HepG2 (cell line): ENCODE measurements around the gene NELFCD. TPM values are rescaled to one million over a fixed set of nuclear protein-coding genes. Genes with fewer than 3 reads are reported as not detected.

Experiments used
- EP300 ChIP-seq, 3 experiments: sonication (generic) in 1 of 3; formaldehyde crosslinking in 1 of 3; IDR thresholded peaks; 2 replicates each; pipeline versions ENCODE4 v1.5.1 to v1.6.1; 2011 to 2020; ENCODE audit warnings: low read depth in 2 of 3, low read length in 2 of 3, borderline replicate concordance in 1 of 3, improper control_type of control experiment in 1 of 3, mild to moderate bottlenecking in 1 of 3, missing genetic modification reagents in 1 of 3, moderate library complexity in 1 of 3
- JUND ChIP-seq: sonication (generic); formaldehyde crosslinking; IDR thresholded peaks from 2 replicates; pipeline ENCODE4 v1.8.0; 2022; ENCODE audit warnings: mild to moderate bottlenecking, missing genetic modification reagents
- KAT2B ChIP-seq: fragments of 150-350 bp; IDR thresholded peaks from 2 replicates; pipeline ENCODE4 v1.6.1; 2014; ENCODE audit warnings: low read depth, low read length, borderline replicate concordance
- NFIC ChIP-seq: IDR thresholded peaks from 2 replicates; pipeline ENCODE4 v1.6.1; 2012; ENCODE audit warnings: mild to moderate bottlenecking, low read length, inconsistent platforms
- PAWR ChIP-seq: sonication (generic); formaldehyde crosslinking; IDR thresholded peaks from 2 replicates; pipeline ENCODE4 v1.4.0; 2020; ENCODE audit warnings: missing genetic modification reagents, mild to moderate bottlenecking, borderline replicate concordance
- RFXAP ChIP-seq: sonication (generic); formaldehyde crosslinking; IDR thresholded peaks from 2 replicates; pipeline ENCODE4 v1.4.0; 2020; ENCODE audit warnings: missing genetic modification reagents, borderline replicate concordance
- SKI ChIP-seq: fragments of 450-650 bp; IDR thresholded peaks from one replicate; pipeline ENCODE4 v1.6.1; 2018; ENCODE audit warnings: mild to moderate bottlenecking; ENCODE audit not compliant: partially characterized antibody
- TBL1XR1 ChIP-seq: fragments of 150-350 bp; IDR thresholded peaks from 2 replicates; pipeline ENCODE4 v1.6.1; 2014; ENCODE audit warnings: borderline replicate concordance, low read length; ENCODE audit not compliant: partially characterized antibody
- ZFP36L2 ChIP-seq: sonication (generic); formaldehyde crosslinking; IDR thresholded peaks from 2 replicates; pipeline ENCODE4 v1.4.0; 2020; ENCODE audit warnings: missing genetic modification reagents
- ZKSCAN1 ChIP-seq: fragments of 150-350 bp; IDR thresholded peaks from 2 replicates; pipeline ENCODE4 v1.6.1; 2014; ENCODE audit warnings: low read length
- ZSCAN20 ChIP-seq: sonication (generic); formaldehyde crosslinking; IDR thresholded peaks from 2 replicates; pipeline ENCODE4 v1.4.0; 2020; ENCODE audit warnings: missing genetic modification reagents, mild to moderate bottlenecking, borderline replicate concordance
- polyA plus RNA-seq, 8 experiments: library from polyadenylated mRNA; depleted of rRNA in 3 of 8; stranded (reverse) in 7 of 8; unstranded in 1 of 8; fragments of >200 nt; fragmentation: Illumina TruSeq in 4 of 8; extraction: Trizol in 4 of 8; gene quantifications; 2 replicates each; pipeline versions ENCODE4 v1.2.1 to v1.2.3, GENCODE V29; 2011 to 2016; ENCODE audit warnings: low read depth in 4 of 8, missing spikeins in 1 of 8, mixed read lengths in 1 of 8; ENCODE audit not compliant: insufficient read depth in 1 of 8
- total RNA-seq, 5 experiments: library from RNA; depleted of rRNA; stranded (reverse); fragments of >200 nt; fragmentation: Illumina TruSeq; extraction: Trizol; gene quantifications; 2 replicates each; pipeline ENCODE4 v1.2.3, GENCODE V29; 2016; ENCODE audit warnings: low read depth in 1 of 5
- TF ChIP-seq, protein P1 (sequence below): sonication (generic); formaldehyde crosslinking; IDR thresholded peaks from 2 replicates; pipeline ENCODE4 v1.5.0; 2020; ENCODE audit warnings: missing genetic modification reagents, mild to moderate bottlenecking, borderline replicate concordance
- TF ChIP-seq, protein P2 (sequence below): sonication (generic); IDR thresholded peaks from 2 replicates; pipeline ENCODE4 v1.6.1; 2016; ENCODE audit warnings: low read depth, borderline replicate concordance
- TF ChIP-seq, protein P3 (sequence below): sonication (generic); formaldehyde crosslinking; IDR thresholded peaks from 2 replicates; pipeline ENCODE4 v1.5.0; 2020; ENCODE audit warnings: missing genetic modification reagents, mild to moderate bottlenecking, borderline replicate concordance
- TF ChIP-seq, protein P4 (sequence below): IDR thresholded peaks from 2 replicates; pipeline ENCODE4 v1.6.1; 2016; ENCODE audit warnings: low read depth, control low read depth
- TF ChIP-seq, protein P5 (sequence below): sonication (generic); formaldehyde crosslinking; IDR thresholded peaks from 2 replicates; pipeline ENCODE4 v1.5.0; 2020; ENCODE audit warnings: missing genetic modification reagents
- TF ChIP-seq, protein P6 (sequence below): sonication (generic); formaldehyde crosslinking; IDR thresholded peaks from 2 replicates; pipeline ENCODE4 v1.4.0; 2020; ENCODE audit warnings: missing genetic modification reagents

The NELFCD gene
- total and polyA plus RNA-seq, 2 of the 13 experiments (the other 11 are each of a cell fraction or from before 2014, with no cell fraction given) = 159 to 203 TPM

DNA sequence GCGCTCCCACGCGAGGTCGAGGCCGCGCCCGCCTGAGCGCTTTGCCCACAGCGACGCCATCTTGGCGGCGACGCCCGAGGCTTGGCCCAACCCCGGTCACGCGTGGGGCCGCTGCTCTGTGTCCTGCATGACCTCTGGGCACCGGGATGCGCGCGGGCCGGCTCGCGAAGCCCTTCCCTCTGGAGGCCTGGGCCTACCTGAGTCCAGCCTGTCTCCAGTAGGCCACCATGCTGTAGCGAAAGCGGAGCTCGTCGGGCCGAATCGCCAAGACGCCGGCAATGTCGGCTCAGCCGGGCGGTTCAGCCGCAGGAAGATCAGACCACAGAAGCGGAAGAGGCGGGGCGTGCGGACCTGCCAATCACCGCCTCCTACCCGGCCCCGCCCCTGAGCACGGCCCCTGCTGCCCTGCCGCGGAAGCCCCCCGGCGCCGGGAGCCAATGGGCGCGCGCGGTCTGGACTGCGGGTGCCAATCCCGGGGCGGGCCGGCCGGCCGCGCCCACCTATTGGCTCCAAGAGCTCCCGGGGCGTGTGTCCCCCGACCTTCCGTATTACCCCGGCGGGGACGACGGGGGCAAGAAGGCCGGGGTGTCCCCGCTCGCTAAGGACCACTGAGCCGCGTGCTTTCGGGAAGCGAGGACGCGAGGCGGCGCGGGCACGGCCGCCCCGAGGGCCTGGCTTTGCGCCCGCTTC lies 51.1 kb downstream of the NELFCD start, which contains the start of gene ATP5F1E (continued):
- TF ChIP-seq, protein P1, sequence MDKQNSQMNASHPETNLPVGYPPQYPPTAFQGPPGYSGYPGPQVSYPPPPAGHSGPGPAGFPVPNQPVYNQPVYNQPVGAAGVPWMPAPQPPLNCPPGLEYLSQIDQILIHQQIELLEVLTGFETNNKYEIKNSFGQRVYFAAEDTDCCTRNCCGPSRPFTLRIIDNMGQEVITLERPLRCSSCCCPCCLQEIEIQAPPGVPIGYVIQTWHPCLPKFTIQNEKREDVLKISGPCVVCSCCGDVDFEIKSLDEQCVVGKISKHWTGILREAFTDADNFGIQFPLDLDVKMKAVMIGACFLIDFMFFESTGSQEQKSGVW = peak; percentile 39; the same call in 1 of the 2 replicates
- TF ChIP-seq JUND (CRISPR knock-in tag) (peak; percentile 52), ZKSCAN1 (no peak), TBL1XR1 (peak; percentile 58), NFIC (no peak), RFXAP (CRISPR knock-in tag) (peak; percentile 97), EP300 (IDR thresholded peaks at IDR 0.05; ENCODE audit: low read depth in 2 of 2, low read length in 2 of 2) (0 out of 4 replicates have a peak, but pooled peaks of 1 of the 2 experiments have one; percentile 5), EP300 (CRISPR knock-in tag; IDR thresholded peaks at IDR 0.05; ENCODE audit: borderline replicate concordance) (peak; percentile 57), SKI (peak; percentile 38), PAWR (CRISPR knock-in tag) (no peak), ZSCAN20 (CRISPR knock-in tag) (peak; percentile 94), KAT2B (no peak), ZFP36L2 (peak; percentile 63; the same call in 1 of the 2 replicates)
- TF ChIP-seq, protein P2, sequence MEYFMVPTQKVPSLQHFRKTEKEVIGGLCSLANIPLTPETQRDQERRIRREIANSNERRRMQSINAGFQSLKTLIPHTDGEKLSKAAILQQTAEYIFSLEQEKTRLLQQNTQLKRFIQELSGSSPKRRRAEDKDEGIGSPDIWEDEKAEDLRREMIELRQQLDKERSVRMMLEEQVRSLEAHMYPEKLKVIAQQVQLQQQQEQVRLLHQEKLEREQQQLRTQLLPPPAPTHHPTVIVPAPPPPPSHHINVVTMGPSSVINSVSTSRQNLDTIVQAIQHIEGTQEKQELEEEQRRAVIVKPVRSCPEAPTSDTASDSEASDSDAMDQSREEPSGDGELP = peak; percentile 44; the same call in 1 of the 2 replicates
- TF ChIP-seq, protein P3, sequence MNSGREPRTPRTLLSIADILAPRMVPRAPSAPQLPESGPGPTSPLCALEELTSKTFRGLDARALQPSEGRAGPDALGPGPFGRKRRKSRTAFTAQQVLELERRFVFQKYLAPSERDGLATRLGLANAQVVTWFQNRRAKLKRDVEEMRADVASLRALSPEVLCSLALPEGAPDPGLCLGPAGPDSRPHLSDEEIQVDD (CRISPR knock-in tag) = peak; percentile 90; the same call in 1 of the 2 replicates
- TF ChIP-seq, protein P4, sequence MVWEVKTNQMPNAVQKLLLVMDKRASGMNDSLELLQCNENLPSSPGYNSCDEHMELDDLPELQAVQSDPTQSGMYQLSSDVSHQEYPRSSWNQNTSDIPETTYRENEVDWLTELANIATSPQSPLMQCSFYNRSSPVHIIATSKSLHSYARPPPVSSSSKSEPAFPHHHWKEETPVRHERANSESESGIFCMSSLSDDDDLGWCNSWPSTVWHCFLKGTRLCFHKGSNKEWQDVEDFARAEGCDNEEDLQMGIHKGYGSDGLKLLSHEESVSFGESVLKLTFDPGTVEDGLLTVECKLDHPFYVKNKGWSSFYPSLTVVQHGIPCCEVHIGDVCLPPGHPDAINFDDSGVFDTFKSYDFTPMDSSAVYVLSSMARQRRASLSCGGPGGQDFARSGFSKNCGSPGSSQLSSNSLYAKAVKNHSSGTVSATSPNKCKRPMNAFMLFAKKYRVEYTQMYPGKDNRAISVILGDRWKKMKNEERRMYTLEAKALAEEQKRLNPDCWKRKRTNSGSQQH (CRISPR knock-in tag) = peak; percentile 94
- TF ChIP-seq, protein P5, sequence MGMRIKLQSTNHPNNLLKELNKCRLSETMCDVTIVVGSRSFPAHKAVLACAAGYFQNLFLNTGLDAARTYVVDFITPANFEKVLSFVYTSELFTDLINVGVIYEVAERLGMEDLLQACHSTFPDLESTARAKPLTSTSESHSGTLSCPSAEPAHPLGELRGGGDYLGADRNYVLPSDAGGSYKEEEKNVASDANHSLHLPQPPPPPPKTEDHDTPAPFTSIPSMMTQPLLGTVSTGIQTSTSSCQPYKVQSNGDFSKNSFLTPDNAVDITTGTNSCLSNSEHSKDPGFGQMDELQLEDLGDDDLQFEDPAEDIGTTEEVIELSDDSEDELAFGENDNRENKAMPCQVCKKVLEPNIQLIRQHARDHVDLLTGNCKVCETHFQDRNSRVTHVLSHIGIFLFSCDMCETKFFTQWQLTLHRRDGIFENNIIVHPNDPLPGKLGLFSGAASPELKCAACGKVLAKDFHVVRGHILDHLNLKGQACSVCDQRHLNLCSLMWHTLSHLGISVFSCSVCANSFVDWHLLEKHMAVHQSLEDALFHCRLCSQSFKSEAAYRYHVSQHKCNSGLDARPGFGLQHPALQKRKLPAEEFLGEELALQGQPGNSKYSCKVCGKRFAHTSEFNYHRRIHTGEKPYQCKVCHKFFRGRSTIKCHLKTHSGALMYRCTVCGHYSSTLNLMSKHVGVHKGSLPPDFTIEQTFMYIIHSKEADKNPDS = 0 out of 2 replicates have a peak, but pooled peaks have one; percentile 87
- TF ChIP-seq, protein P6, sequence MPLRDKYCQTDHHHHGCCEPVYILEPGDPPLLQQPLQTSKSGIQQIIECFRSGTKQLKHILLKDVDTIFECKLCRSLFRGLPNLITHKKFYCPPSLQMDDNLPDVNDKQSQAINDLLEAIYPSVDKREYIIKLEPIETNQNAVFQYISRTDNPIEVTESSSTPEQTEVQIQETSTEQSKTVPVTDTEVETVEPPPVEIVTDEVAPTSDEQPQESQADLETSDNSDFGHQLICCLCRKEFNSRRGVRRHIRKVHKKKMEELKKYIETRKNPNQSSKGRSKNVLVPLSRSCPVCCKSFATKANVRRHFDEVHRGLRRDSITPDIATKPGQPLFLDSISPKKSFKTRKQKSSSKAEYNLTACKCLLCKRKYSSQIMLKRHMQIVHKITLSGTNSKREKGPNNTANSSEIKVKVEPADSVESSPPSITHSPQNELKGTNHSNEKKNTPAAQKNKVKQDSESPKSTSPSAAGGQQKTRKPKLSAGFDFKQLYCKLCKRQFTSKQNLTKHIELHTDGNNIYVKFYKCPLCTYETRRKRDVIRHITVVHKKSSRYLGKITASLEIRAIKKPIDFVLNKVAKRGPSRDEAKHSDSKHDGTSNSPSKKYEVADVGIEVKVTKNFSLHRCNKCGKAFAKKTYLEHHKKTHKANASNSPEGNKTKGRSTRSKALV (CRISPR knock-in tag) = peak; percentile 18
